ENCODE data around the gene CERS5. TPM values are rescaled to one million over a fixed set of nuclear protein-coding genes. Genes with fewer than 3 reads are reported as not detected.

Gene CERS5
- total RNA-seq, 1 donor from 2014 or later: 59.7 TPM

DNA sequence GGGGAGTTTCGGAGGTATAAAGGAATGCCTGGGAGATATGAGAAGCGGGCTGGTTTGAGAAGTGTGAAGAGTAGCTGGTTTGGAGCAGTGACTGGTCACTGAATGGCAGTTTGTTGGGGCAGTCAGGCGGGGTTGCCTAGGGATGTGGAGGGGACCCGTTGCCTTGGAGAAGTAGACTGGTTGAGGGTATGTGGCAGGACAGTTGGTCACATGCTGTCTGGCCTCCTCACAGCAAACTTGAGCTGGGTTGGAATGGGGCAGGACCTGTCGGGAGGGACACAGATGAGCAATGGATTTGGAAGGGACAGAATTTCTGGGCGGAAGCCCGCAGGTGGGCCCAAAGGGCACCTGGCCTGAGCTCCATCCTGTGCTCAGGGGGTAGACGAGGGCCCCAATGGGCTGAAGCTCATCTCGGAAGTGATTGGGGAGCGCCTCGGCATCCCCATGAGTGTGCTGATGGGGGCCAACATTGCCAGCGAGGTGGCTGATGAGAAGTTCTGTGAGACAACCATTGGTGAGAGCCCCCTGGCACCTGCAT, 61.2 kb downstream of the CERS5 start:
- Mint-ChIP-seq H3K9me3 (no peaks in the 10 kb centered on the region), H3K27ac (peak overlapping the region; percentile 51), H3K36me3 (peaks cover 3% of the 10 kb centered on the region), H3K27me3 (no peaks in the 10 kb centered on the region), H3K4me3 (no peak overlapping the region), H3K4me1 (ENCODE audit: unreplicated experiment) (peaks cover 26% of the 10 kb centered on the region)
- TF ChIP-seq, protein P1, sequence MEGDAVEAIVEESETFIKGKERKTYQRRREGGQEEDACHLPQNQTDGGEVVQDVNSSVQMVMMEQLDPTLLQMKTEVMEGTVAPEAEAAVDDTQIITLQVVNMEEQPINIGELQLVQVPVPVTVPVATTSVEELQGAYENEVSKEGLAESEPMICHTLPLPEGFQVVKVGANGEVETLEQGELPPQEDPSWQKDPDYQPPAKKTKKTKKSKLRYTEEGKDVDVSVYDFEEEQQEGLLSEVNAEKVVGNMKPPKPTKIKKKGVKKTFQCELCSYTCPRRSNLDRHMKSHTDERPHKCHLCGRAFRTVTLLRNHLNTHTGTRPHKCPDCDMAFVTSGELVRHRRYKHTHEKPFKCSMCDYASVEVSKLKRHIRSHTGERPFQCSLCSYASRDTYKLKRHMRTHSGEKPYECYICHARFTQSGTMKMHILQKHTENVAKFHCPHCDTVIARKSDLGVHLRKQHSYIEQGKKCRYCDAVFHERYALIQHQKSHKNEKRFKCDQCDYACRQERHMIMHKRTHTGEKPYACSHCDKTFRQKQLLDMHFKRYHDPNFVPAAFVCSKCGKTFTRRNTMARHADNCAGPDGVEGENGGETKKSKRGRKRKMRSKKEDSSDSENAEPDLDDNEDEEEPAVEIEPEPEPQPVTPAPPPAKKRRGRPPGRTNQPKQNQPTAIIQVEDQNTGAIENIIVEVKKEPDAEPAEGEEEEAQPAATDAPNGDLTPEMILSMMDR (conservative IDR thresholded peaks at IDR 0.05): no peak
- DNase-seq (ENCODE audit: extremely low spot score, unreplicated experiment): no peak

GRCh38 chr12:50104417-50105366, 62.5 kb downstream of the CERS5 start:
- peaks cover 18% of the 10 kb centered on the region for H3K4me1 Mint-ChIP-seq (ENCODE audit: unreplicated experiment)
- H3K27ac Mint-ChIP-seq: no peak overlapping the region
- H3K9me3 Mint-ChIP-seq: no peaks in the 10 kb centered on the region
- peak overlapping the region; percentile 31 for H3K4me3 Mint-ChIP-seq
- TF ChIP-seq, protein P1 (conservative IDR thresholded peaks at IDR 0.05): no peak
- H3K36me3 Mint-ChIP-seq: peaks cover 6% of the 10 kb centered on the region
- DNase-seq (ENCODE audit: extremely low spot score, unreplicated experiment): no peak
- no peaks in the 10 kb centered on the region for H3K27me3 Mint-ChIP-seq

DNA sequence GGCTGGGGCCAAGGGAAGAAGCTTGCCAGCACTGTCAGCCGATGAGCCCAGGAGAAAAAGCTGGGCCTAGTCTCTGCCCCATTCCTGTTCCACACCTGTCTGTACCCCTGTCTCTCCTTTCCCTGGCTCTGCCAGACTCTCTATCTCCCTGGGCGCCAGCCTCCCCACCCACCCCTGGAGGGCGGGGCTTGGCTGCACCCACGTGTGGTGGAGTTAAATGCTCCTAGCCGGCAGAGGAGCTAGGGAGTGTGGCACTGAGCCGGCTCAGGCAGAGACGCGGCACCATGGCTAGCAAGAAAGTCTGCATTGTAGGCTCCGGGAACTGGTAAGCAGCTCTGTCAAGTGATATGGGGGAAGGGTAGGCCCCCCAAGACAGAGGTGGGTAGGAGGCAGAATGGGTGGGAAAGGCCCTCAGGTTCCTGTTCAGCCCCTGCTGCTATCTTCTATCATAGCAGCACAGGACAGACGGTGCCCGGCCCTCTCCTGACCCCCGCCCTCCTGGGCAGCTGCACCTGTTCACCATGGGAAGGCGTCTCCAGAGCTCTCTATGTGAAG, 63.3 kb downstream of the CERS5 start, which contains the start of gene GPD1:
Gene GPD1, plus strand, starts transcription at position 242 of the 555 bp plus-strand sequence. Its CDS starts 43 bp downstream, at position 285.
- Mint-ChIP-seq H3K4me1 (ENCODE audit: unreplicated experiment) (peaks cover 18% of the 10 kb centered on the region), H3K27me3 (no peaks in the 10 kb centered on the region), H3K27ac (peak within 1 kb of the TSS; percentile 74), H3K9me3 (no peaks in the 10 kb centered on the region), H3K4me3 (peak within 1 kb of the TSS; percentile 67), H3K36me3 (peaks cover 11% of the 10 kb centered on the region)
- TF ChIP-seq, protein P1 (conservative IDR thresholded peaks at IDR 0.05): no peak
- no peak for DNase-seq (ENCODE audit: extremely low spot score, unreplicated experiment)

- peaks cover 15% of the 10 kb centered on the region for H3K36me3 Mint-ChIP-seq
- H3K27me3 Mint-ChIP-seq: no peaks in the 10 kb centered on the region
- no peaks in the 10 kb centered on the region for H3K9me3 Mint-ChIP-seq
- TF ChIP-seq, protein P1 (conservative IDR thresholded peaks at IDR 0.05): no peak
- H3K27ac Mint-ChIP-seq: peak overlapping the region; percentile 74
- peaks cover 15% of the 10 kb centered on the region for H3K4me1 Mint-ChIP-seq (ENCODE audit: unreplicated experiment)
- DNase-seq (ENCODE audit: extremely low spot score, unreplicated experiment): no peak
- H3K4me3 Mint-ChIP-seq: no peak overlapping the region
Measured at GRCh38 chr12:50103351-50103750, 63.8 kb downstream of the CERS5 start.

- Mint-ChIP-seq H3K4me3 (peak overlapping the region; percentile 36), H3K36me3 (peaks cover 21% of the 10 kb centered on the region), H3K27me3 (no peaks in the 10 kb centered on the region), H3K9me3 (no peaks in the 10 kb centered on the region), H3K27ac (peak overlapping the region; percentile 70), H3K4me1 (ENCODE audit: unreplicated experiment) (peaks cover 11% of the 10 kb centered on the region)
- TF ChIP-seq, protein P1 (conservative IDR thresholded peaks at IDR 0.05): no peak
- DNase-seq (ENCODE audit: extremely low spot score, unreplicated experiment): no peak
Measured at GRCh38 chr12:50102646-50103309, 64.4 kb downstream of the CERS5 start.

Measured in type B pancreatic cell (in vitro differentiated cells).